HUES48 (cell line): ENCODE data around the gene MIGA2.
"Not testable (repeated sequence)": the region's sequence is repeated elsewhere in the genome, so short reads cannot be mapped to it uniquely, and the experiment has no call there.

Experiments used
- H3K27ac ChIP-seq: one replicate; pipeline ENCODE4 v1.7.0; 2013; ENCODE audit warnings: low read depth, low read length, inconsistent platforms
- H3K27me3 ChIP-seq: 2 replicates; pipeline ENCODE4 v1.6.1; 2013; ENCODE audit warnings: mild to moderate bottlenecking, low read length; ENCODE audit not compliant: control insufficient read depth, insufficient read depth
- H3K36me3 ChIP-seq: 2 replicates; pipeline ENCODE4 v1.6.1; 2013; ENCODE audit warnings: low read length; ENCODE audit not compliant: control insufficient read depth, insufficient read depth
- H3K4me1 ChIP-seq: 2 replicates; pipeline ENCODE4 v1.6.1; 2013; ENCODE audit warnings: mild to moderate bottlenecking, low read length; ENCODE audit not compliant: control insufficient read depth, insufficient read depth
- H3K4me3 ChIP-seq: 2 replicates; pipeline ENCODE4 v1.5.1; 2013; ENCODE audit warnings: mild to moderate bottlenecking, low read depth, low read length
- H3K9ac ChIP-seq: 2 replicates; pipeline ENCODE4 v1.6.1; 2013; ENCODE audit warnings: mild to moderate bottlenecking, low read depth, low read length, moderate library complexity
- H3K9me3 ChIP-seq: 2 replicates; pipeline ENCODE4 v1.6.1; 2013; ENCODE audit warnings: low read length; ENCODE audit not compliant: control insufficient read depth, insufficient read depth

MIGA2 gene

GRCh38 chr9:129036241-129036922 is at the start of gene MIGA2:
TSS of gene MIGA2 (plus strand) at chr9:129036626. CDS start at chr9:129040595, 3,969 bp downstream.
- peak within 1 kb of the TSS; percentile 96 for H3K4me3 ChIP-seq
- H3K9ac ChIP-seq, result peak within 1 kb of the TSS; percentile 55
- peak within 1 kb of the TSS; percentile 22 for H3K27ac ChIP-seq
- no peaks in the 10 kb centered on the region for H3K9me3 ChIP-seq
- H3K36me3 ChIP-seq, result peaks cover 5% of the 10 kb centered on the region
- H3K27me3 ChIP-seq, result no peaks in the 10 kb centered on the region
- H3K4me1 ChIP-seq, result no peaks in the 10 kb centered on the region

- Histone ChIP-seq H3K27me3 (no peaks in the 10 kb centered on the region), H3K9me3 (no peaks in the 10 kb centered on the region), H3K9ac (no peak overlapping the region), H3K4me3 (no peak overlapping the region), H3K36me3 (peaks cover 89% of the 10 kb centered on the region), H3K27ac (no peak overlapping the region), H3K4me1 (no peaks in the 10 kb centered on the region)
Observed at GRCh38 chr9:128986671-128987070, 49.8 kb upstream of the MIGA2 start.

- no peak overlapping the region for H3K9ac ChIP-seq
- no peaks in the 10 kb centered on the region for H3K9me3 ChIP-seq
- H3K27ac ChIP-seq, result no peak overlapping the region
- H3K4me1 ChIP-seq, result no peaks in the 10 kb centered on the region
- H3K36me3 ChIP-seq, result peaks cover 87% of the 10 kb centered on the region
- no peaks in the 10 kb centered on the region for H3K27me3 ChIP-seq
- H3K4me3 ChIP-seq, result no peak overlapping the region
Observed at GRCh38 chr9:128987805-128988204, 48.6 kb upstream of the MIGA2 start.

GRCh38 chr9:128992995-128993394 is 43.4 kb upstream of the MIGA2 start:
- peaks cover 83% of the 10 kb centered on the region for H3K36me3 ChIP-seq
- no peak overlapping the region for H3K4me3 ChIP-seq
- no peaks in the 10 kb centered on the region for H3K27me3 ChIP-seq
- H3K9ac ChIP-seq, result no peak overlapping the region
- H3K27ac ChIP-seq, result no peak overlapping the region
- H3K4me1 ChIP-seq, result no peaks in the 10 kb centered on the region
- H3K9me3 ChIP-seq, result no peaks in the 10 kb centered on the region

GRCh38 chr9:128995791-128996190 is 40.6 kb upstream of the MIGA2 start:
- Histone ChIP-seq H3K36me3 (peaks cover 88% of the 10 kb centered on the region), H3K9ac (no peak overlapping the region), H3K4me1 (no peaks in the 10 kb centered on the region)

GRCh38 chr9:128998462-128998861 is 38.0 kb upstream of the MIGA2 start:
- Histone ChIP-seq H3K27me3 (no peaks in the 10 kb centered on the region), H3K4me1 (no peaks in the 10 kb centered on the region), H3K9ac (no peak overlapping the region), H3K4me3 (no peak overlapping the region), H3K9me3 (no peaks in the 10 kb centered on the region), H3K36me3 (peaks cover 93% of the 10 kb centered on the region), H3K27ac (no peak overlapping the region)

More at GRCh38 chr9:128995791-128996190, 40.6 kb upstream of the MIGA2 start:
- Histone ChIP-seq H3K4me3 (no peak overlapping the region), H3K9me3 (no peaks in the 10 kb centered on the region), H3K27me3 (no peaks in the 10 kb centered on the region), H3K27ac (no peak overlapping the region)

- no peaks in the 10 kb centered on the region for H3K4me1 ChIP-seq
- H3K36me3 ChIP-seq, result peaks cover 84% of the 10 kb centered on the region
- no peaks in the 10 kb centered on the region for H3K27me3 ChIP-seq
- no peak overlapping the region for H3K4me3 ChIP-seq
- no peaks in the 10 kb centered on the region for H3K9me3 ChIP-seq
- H3K27ac ChIP-seq, result no peak overlapping the region
- no peak overlapping the region for H3K9ac ChIP-seq
Observed at GRCh38 chr9:128999581-129000206, 36.7 kb upstream of the MIGA2 start.

- H3K9ac ChIP-seq, result no peak overlapping the region
- no peak overlapping the region for H3K4me3 ChIP-seq
- H3K36me3 ChIP-seq, result peaks cover 86% of the 10 kb centered on the region
- no peaks in the 10 kb centered on the region for H3K4me1 ChIP-seq
- H3K9me3 ChIP-seq, result no peaks in the 10 kb centered on the region
- H3K27ac ChIP-seq, result no peak overlapping the region
- H3K27me3 ChIP-seq, result no peaks in the 10 kb centered on the region
Observed at GRCh38 chr9:129001504-129002325, 34.7 kb upstream of the MIGA2 start.

- Histone ChIP-seq H3K4me3 (no peak overlapping the region), H3K9ac (no peak overlapping the region), H3K27ac (no peak overlapping the region), H3K9me3 (no peaks in the 10 kb centered on the region), H3K36me3 (peaks cover 88% of the 10 kb centered on the region), H3K4me1 (no peaks in the 10 kb centered on the region), H3K27me3 (no peaks in the 10 kb centered on the region)
Observed at GRCh38 chr9:129002992-129003391, 33.4 kb upstream of the MIGA2 start.

- H3K36me3 ChIP-seq, result peaks cover 86% of the 10 kb centered on the region
- H3K4me1 ChIP-seq, H3K9me3 ChIP-seq, H3K27me3 ChIP-seq, H3K27ac ChIP-seq, H3K4me3 ChIP-seq, H3K9ac ChIP-seq: not testable (repeated sequence)
Observed at GRCh38 chr9:129004173-129004572, 32.3 kb upstream of the MIGA2 start.
